Renal cortical epithelial cell (primary cell): Measurements from ENCODE around the gene CTNNA1. TPM values are rescaled to one million over a fixed set of nuclear protein-coding genes. Genes with fewer than 3 reads are reported as not detected.

Experiments
- DNase-seq: peaks from one replicate; pipeline ENCODE4 v3.0.0-alpha.2; 2011; ENCODE audit warnings: low read depth
- total RNA-seq: library from RNA; depleted of rRNA; stranded (reverse); fragments of >200 nt; gene quantifications from 2 replicates; pipeline ENCODE4 v1.2.3, GENCODE V29; 2014

CTNNA1 gene
- total RNA-seq, 1 donor from 2014 or later = 624 TPM

DNA sequence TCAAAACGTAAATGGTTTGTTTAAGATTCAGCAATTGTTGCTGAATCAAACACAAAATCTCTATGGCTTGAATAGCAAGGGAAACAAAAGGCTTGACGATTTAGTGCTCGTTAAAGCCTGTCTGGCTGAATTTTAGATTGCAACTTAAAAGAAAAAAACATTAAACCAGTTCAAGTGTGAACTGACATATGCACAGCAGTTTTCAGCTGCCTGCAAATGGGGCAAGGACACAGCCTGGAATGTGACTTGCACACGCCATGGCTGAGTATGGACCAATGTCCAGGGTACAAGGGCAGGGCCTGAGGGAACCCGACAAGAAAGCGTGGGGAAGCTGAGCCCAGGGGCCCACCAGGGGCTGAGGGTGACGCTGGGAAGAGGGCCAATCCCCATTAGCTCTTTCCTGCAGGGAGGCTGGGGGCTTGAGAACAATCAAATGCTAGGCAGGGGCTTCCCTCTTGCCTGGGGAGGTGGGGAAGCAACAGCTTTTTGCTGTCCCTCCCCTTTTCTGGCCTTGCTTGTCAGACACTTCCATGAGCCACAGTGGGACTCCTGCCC is 211.5 kb downstream of the CTNNA1 start:
- DNase-seq = peak; percentile 78

GRCh38 chr5:138965626-138966025 is 212.4 kb downstream of the CTNNA1 start:
- no peak for DNase-seq

- DNase-seq = no peak
Observed at GRCh38 chr5:138966236-138966985, 213.2 kb downstream of the CTNNA1 start.

GRCh38 chr5:138967791-138968448 is 214.7 kb downstream of the CTNNA1 start:
- peak; percentile 63 for DNase-seq

DNA sequence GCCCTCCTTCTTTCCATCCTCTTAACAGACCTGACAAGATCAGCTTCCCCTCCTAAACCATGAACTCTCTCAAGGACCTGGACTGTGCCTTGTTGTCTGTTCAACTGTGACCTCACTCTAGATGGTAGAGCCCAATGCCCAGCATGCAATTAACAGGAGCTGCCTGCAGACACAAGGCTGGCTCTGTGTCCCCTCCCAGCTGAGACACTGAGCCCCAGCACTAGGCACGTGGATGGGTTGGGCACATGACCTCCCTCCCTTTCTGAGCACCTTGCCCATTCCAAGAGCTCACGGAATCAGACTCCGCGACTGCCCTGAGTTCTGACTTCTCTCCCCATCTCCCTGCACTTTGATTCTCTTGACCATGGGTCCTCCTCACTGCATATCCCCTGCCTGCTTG is 215.4 kb downstream of the CTNNA1 start:
- no peak for DNase-seq

- DNase-seq = no peak
Observed at GRCh38 chr5:138969323-138970002, 216.2 kb downstream of the CTNNA1 start.

DNA sequence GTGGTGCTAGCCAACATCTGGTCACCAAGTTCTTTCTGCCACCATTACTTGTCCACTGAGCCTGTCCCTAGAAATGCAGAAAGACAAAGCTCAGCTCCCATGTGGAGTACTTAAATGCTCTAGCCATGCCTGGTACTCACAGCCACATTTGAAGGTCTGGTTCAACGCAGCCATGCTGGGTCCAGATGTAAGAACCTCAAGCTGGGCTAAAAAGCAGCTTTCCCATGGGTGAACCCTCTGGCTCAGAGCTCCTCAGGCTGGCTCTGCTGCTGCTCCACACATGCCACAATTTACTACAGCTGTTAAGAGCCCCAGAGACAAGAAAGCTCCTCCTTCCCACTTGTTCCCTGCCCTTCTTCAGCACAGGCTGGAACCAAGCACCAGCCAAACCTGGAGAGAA is 219.0 kb downstream of the CTNNA1 start:
- no peak for DNase-seq

DNA sequence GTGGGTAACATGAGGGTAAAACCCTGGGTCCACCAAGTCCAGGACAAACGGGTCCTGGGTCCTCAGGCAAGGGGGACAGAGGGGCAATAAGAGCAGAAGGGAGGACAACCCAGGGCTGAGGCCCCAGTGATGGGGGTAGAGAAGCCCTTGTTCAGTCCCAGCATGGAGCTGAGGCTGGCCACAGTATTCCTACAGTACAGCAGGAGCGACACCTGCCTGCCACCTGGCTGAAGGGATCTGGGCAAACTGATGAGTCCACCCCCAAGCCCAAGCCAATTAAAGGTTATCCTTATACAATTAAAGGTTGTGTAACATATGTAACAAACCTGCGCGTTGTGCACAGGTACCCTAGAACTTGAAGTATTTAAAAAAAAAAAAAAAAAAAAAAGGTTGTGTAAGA is 219.6 kb downstream of the CTNNA1 start:
- DNase-seq = no peak

DNA sequence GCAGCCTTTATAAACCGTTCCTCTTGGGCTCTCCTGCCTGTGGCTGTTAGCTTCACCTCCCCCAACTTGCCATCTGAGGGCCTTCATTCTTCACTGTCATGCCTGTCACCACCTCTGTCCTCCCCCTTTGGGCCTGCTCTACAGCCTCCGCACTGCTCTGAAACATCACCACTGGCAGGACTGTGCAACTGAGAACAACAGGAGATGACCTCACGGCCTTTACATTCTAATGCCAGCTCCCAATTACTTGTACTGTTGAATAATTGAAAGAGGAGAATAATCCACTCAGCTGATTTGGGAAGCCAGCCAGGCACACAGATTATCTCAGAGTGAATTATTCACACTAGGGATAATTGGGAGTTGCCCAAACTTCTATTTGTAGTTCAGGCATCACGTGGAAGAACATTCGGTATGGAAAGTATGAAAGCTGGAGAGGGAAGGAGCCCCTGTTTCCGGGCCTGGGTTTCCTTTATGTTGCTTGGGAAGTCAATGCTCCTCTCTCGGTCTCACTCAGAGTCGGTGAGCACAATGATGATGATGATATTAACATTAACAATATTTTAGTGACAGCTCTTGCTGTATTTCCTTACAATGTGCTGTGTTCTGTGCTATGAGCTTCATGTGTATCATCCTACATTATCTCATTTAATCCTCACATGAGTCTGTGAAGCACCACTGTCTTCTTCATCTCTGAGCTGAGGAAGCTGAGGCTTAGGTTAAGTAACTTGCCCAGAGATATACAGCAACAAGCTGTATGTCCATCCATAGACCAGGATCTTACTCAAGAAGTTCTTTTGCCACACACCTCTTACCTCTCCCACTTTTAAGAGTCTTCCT is 221.2 kb downstream of the CTNNA1 start:
- DNase-seq = peak; percentile 19

GRCh38 chr5:138975098-138975847 is 222.0 kb downstream of the CTNNA1 start:
- peak; percentile 76 for DNase-seq

- peak; percentile 42 for DNase-seq
Observed at GRCh38 chr5:138978080-138978479, 224.9 kb downstream of the CTNNA1 start.

DNA sequence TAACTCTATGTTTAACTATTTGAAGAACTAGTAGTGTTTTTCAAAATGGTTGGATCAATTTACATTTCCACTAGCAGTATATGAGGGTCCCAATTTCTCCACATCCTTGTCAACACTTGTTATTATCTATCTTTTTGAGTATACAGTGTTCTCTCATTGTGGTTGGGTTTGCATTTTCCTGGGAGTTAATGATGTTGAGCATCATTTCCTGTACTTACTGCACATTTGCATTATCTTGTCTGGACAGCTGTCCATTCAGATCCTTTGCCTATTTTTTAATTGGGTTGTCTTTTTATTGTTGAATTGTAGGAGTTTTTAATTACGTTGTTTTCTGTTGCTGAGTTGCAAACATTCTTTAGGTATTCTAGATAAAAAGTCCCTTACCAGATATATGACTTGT is 225.4 kb downstream of the CTNNA1 start:
- no peak for DNase-seq

GRCh38 chr5:138979684-138980280 is 226.6 kb downstream of the CTNNA1 start:
- no peak for DNase-seq

GRCh38 chr5:138980441-138980840 is 227.2 kb downstream of the CTNNA1 start:
- no peak for DNase-seq

DNA sequence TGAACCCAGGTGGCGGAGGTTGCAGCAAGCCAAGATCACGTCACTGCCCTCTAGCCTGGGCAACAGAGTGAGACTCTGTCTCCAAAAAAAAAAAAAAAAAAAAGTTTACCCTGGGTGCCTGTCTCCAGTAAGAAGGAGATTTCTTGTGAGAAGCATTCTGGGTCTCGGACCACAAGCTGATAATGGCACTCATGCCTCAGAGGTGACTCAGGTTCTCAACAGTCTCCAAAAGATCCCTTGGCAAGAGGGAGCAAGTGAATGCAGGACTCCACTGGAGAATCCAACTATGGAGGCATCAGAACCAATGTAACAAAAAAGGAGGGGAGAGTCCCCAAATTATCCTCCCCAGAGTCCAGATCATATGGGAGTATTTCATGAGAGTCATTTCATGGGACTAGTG is 227.9 kb downstream of the CTNNA1 start:
- DNase-seq = peak; percentile 27

- peak; percentile 33 for DNase-seq
Observed at GRCh38 chr5:138981586-138981985, 228.4 kb downstream of the CTNNA1 start.

- no peak for DNase-seq
Observed at GRCh38 chr5:138983984-138984383, 230.8 kb downstream of the CTNNA1 start.
